Measurements from ENCODE around the gene FGF3. TPM values are rescaled to one million over a fixed set of nuclear protein-coding genes. Genes with fewer than 3 reads are reported as not detected.

FGF3 gene
- polyA plus RNA-seq, 1 experiment, result not detected

DNA sequence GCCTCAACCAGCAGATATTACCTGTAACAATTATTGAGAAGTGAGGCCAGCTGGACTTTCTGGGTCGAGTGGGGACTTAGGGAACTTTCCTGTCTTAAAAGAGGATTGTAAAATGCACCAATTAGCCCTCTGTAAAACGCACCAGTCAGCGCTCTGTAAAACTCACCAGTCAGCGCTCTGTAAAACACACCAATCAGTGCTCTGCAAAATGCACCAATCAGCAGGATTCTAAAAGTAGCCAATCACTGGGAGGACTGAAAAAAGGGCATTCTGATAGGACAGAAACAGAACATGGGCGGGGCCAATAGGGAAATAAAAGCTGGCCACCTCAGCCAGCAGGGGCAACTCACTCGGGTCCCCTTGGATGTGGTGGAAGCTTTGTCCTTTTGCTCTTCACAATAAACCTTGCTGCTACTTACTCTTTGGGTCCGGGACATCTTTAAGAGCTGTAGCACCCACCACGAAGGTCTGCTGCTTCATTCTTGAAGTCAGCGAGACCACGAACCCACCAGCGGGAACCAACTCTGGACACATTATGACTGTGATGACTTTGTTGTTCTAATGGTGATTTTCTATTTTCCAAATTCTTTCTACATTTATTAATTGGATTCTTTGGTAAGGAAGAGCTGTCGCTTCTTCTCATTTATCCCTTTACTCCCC lies 40.2 kb upstream of the FGF3 start:
- CTCF ChIA-PET, result no interaction called here
- POLR2A ChIA-PET, result no interaction called here
- no peak for TF ChIP-seq CTCF (IDR thresholded peaks at IDR 0.05; ENCODE audit: low read depth, low read length)

DNA sequence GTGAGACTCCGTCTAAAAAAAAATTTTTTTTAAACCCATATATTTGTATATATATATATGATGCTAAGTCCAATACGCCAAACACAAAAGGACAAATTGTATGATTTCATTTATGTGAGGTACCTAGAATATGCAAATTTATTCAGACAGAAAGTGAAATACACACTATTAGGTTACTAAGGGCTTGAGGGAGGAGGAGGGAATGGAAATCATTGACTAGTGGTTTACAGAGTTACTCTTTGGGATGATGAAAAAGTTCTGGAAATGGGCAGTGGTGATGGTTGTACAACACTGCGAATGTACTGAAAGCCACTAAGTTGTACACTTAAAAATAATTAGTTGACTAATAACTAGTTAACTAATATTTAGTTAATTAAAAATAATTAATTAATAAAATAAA lies 36.2 kb upstream of the FGF3 start:
- Histone ChIP-seq H3K9me3 (ENCODE audit: control insufficient read depth, insufficient read depth, low read length) (peaks cover 8% of the 10 kb centered on the region; the same call in 1 of the 2 replicates), H3K4me3 (ENCODE audit: low read depth, low read length) (no peak overlapping the region), H3K27me3 (ENCODE audit: control insufficient read depth, insufficient read depth, low read length) (peaks cover 27% of the 10 kb centered on the region), H3K27ac (ENCODE audit: low read depth, low read length) (no peak overlapping the region)
- no peak for TF ChIP-seq CTCF (IDR thresholded peaks at IDR 0.05; ENCODE audit: low read depth, low read length)
- no peak for DNase-seq (ENCODE audit: low read depth, low spot score)
- POLR2A ChIA-PET, result no interaction called here
- CTCF ChIA-PET, result no interaction called here

More for the DNA sequence above, 40.2 kb upstream of the FGF3 start:
- Histone ChIP-seq H3K9me3 (ENCODE audit: control insufficient read depth, insufficient read depth, low read length) (no peaks in the 10 kb centered on the region), H3K27ac (ENCODE audit: low read depth, low read length) (no peak overlapping the region), H3K4me3 (ENCODE audit: low read depth, low read length) (no peak overlapping the region), H3K27me3 (ENCODE audit: control insufficient read depth, insufficient read depth, low read length) (peaks cover 34% of the 10 kb centered on the region)
- DNase-seq (ENCODE audit: low read depth, low spot score), result no peak

DNA sequence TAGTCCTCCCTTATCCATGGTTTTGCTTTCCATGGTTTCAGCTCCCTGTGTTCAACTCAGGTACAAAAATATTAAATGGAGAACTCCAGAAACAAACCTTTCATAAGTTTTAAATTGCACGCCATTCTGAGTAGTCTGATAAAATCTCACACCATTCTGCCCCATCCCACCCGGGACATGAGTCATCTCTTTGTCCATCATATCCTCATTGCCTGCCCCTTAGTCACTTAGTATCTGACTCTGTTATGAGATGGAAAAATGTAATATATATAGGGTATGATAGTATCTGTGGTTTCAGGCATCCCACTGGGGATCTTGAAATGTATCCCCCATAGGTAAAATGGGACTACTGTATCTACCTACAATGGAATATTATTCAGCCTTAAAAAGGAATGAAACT lies 35.5 kb upstream of the FGF3 start:
- ChIA-PET CTCF (no interaction called here), POLR2A (no interaction called here)
- DNase-seq (ENCODE audit: low read depth, low spot score), result no peak
- Histone ChIP-seq H3K9me3 (ENCODE audit: control insufficient read depth, insufficient read depth, low read length) (peaks cover 8% of the 10 kb centered on the region; the same call in 1 of the 2 replicates), H3K4me3 (ENCODE audit: low read depth, low read length) (no peak overlapping the region), H3K27ac (ENCODE audit: low read depth, low read length) (no peak overlapping the region), H3K27me3 (ENCODE audit: control insufficient read depth, insufficient read depth, low read length) (peaks cover 25% of the 10 kb centered on the region)
- no peak for TF ChIP-seq CTCF (IDR thresholded peaks at IDR 0.05; ENCODE audit: low read depth, low read length)

DNA sequence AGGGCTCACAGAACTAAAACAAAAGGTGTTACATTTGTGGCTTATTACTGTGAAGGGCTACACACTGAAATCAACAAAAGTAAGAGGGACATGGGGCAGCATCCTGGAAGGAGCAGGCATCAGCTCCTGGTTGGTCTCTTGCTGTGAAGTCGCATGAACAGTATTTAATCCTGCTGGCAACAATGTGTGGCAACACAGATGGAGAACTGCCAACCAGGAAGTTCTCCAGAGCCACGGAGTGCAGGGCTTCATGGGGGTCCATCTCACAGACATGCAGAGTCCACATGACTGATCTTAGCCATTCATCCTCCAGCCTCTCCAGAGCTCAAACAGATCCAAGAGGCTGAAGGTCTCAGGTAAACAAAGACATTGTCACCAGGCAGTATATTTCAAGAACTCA lies 32.8 kb upstream of the FGF3 start:
- CTCF ChIA-PET, result no interaction called here
- TF ChIP-seq CTCF (IDR thresholded peaks at IDR 0.05; ENCODE audit: low read depth, low read length), result no peak
- DNase-seq (ENCODE audit: low read depth, low spot score), result no peak

GRCh38 chr11:69848201-69848600 lies 29.0 kb upstream of the FGF3 start:
- ChIA-PET POLR2A (no interaction called here), CTCF (interaction anchor here (0.5 kb wide), 1 partner anchor 1848 kb away, joined by 6 read pairs; no protein-coding TSS in a partner anchor)
- no peak for DNase-seq (ENCODE audit: low read depth, low spot score)

More for the DNA sequence above, 32.8 kb upstream of the FGF3 start:
- peaks cover 25% of the 10 kb centered on the region for H3K27me3 ChIP-seq (ENCODE audit: control insufficient read depth, insufficient read depth, low read length)
- H3K9me3 ChIP-seq (ENCODE audit: control insufficient read depth, insufficient read depth, low read length), result peaks cover 8% of the 10 kb centered on the region; the same call in 1 of the 2 replicates
- H3K4me3 ChIP-seq (ENCODE audit: low read depth, low read length), result no peak overlapping the region
- POLR2A ChIA-PET, result no interaction called here
- H3K27ac ChIP-seq (ENCODE audit: low read depth, low read length), result no peak overlapping the region

More at GRCh38 chr11:69848201-69848600, 29.0 kb upstream of the FGF3 start:
- Histone ChIP-seq H3K4me3 (ENCODE audit: low read depth, low read length) (no peak overlapping the region), H3K27me3 (ENCODE audit: control insufficient read depth, insufficient read depth, low read length) (peaks cover 32% of the 10 kb centered on the region), H3K27ac (ENCODE audit: low read depth, low read length) (no peak overlapping the region), H3K9me3 (ENCODE audit: control insufficient read depth, insufficient read depth, low read length) (peaks cover 8% of the 10 kb centered on the region; the same call in 1 of the 2 replicates)
- TF ChIP-seq CTCF (IDR thresholded peaks at IDR 0.05; ENCODE audit: low read depth, low read length), result no peak

All from AG04450 (cell line).